Fibroblast of lung (primary cell): ENCODE measurements around the gene TOX2. TPM values are rescaled to one million over a fixed set of nuclear protein-coding genes. Genes with fewer than 3 reads are reported as not detected.

Source experiments
- DNase-seq, 2 donors: peaks; one replicate each; pipeline versions ENCODE4 v3.0.0 to v3.0.0-alpha.2; 2010; ENCODE audit warnings: low read depth in 2 of 2
- H2AFZ ChIP-seq: 2 replicates; pipeline ENCODE4 v1.5.1; 2012; ENCODE audit warnings: low read length, control low read depth, inconsistent platforms
- H3K27ac ChIP-seq: 2 replicates; pipeline ENCODE4 v1.5.1; 2011; ENCODE audit warnings: low read length, control low read depth; ENCODE audit not compliant: insufficient read depth
- H3K27me3 ChIP-seq: 2 replicates; pipeline ENCODE4 v1.5.1; 2011; ENCODE audit warnings: mild to moderate bottlenecking, low read length; ENCODE audit not compliant: control insufficient read depth, insufficient read depth
- H3K36me3 ChIP-seq: 2 replicates; pipeline ENCODE4 v1.5.1; 2011; ENCODE audit warnings: low read length; ENCODE audit not compliant: control insufficient read depth, insufficient read depth
- H3K4me1 ChIP-seq: 2 replicates; pipeline ENCODE4 v1.5.1; 2011; ENCODE audit warnings: low read length; ENCODE audit not compliant: control insufficient read depth, insufficient read depth; ENCODE audit errors: extremely low read depth
- H3K4me2 ChIP-seq: 2 replicates; pipeline ENCODE4 v1.5.1; 2011; ENCODE audit warnings: low read length, control low read depth; ENCODE audit not compliant: insufficient read depth; ENCODE audit errors: extremely low read depth
- H3K4me3 ChIP-seq, 4 experiments: fragments of 200-600 bp in 1 of 4; sonication (generic) in 1 of 4; replicated peaks in 1 of 4; 2 replicates each; pipeline ENCODE4 v1.5.1; 2011 to 2016; ENCODE audit warnings: low read length in 4 of 4, low read depth in 3 of 4, mild to moderate bottlenecking in 3 of 4, control low read depth in 2 of 4, inconsistent platforms in 1 of 4, mixed read lengths in 1 of 4; ENCODE audit not compliant: insufficient read depth in 1 of 4; ENCODE audit errors: control extremely low read depth in 1 of 4
- H3K79me2 ChIP-seq: 2 replicates; pipeline ENCODE4 v1.5.1; 2012; ENCODE audit warnings: mild to moderate bottlenecking, low read length, inconsistent platforms; ENCODE audit not compliant: control insufficient read depth, insufficient read depth
- H3K9ac ChIP-seq: 2 replicates; pipeline ENCODE4 v1.5.1; 2011; ENCODE audit warnings: mild to moderate bottlenecking, low read length, control low read depth; ENCODE audit not compliant: insufficient read depth
- H3K9me3 ChIP-seq: 2 replicates; pipeline ENCODE4 v1.5.1; 2012; ENCODE audit warnings: low read depth, low read length; ENCODE audit not compliant: control insufficient read depth, insufficient read depth
- H4K20me1 ChIP-seq: 2 replicates; pipeline ENCODE4 v1.5.1; 2011; ENCODE audit warnings: low read length; ENCODE audit not compliant: control insufficient read depth, insufficient read depth; ENCODE audit errors: extremely low read depth
- CTCF ChIP-seq, 2 donors: IDR thresholded peaks in 1 of 2; conservative IDR thresholded peaks in 1 of 2; 1 replicate in 1 of 2; 2 replicates in 1 of 2; pipeline ENCODE4 v1.5.1; 2011 to 2012; ENCODE audit warnings: low read length in 2 of 2, control low read depth in 1 of 2, inconsistent platforms in 1 of 2, low read depth in 1 of 2, mild to moderate bottlenecking in 1 of 2
- EZH2 ChIP-seq: IDR thresholded peaks from 2 replicates; pipeline ENCODE4 v1.5.1; 2012; ENCODE audit warnings: low read length, control low read depth, mild to moderate bottlenecking; ENCODE audit errors: missing control alignments
- polyA plus RNA-seq, 2 donors: library from polyadenylated mRNA; depleted of rRNA in 1 of 2; stranded (reverse) in 1 of 2; unstranded in 1 of 2; fragments of >200 nt; gene quantifications; 2 replicates each; pipeline ENCODE4 v1.2.1, GENCODE V29; 2011 to 2012; ENCODE audit warnings: missing spikeins in 1 of 2
- total RNA-seq: library from RNA; depleted of rRNA; stranded (reverse); fragments of >200 nt; gene quantifications from 2 replicates; pipeline ENCODE4 v1.2.1, GENCODE V29; 2014

Gene TOX2
- total and polyA plus RNA-seq, 2 donors (not counting 1 experiment from before 2014, with no cell fraction given): 5.9 to 9.6 TPM

- Histone ChIP-seq H2AFZ (no peak overlapping the region), H3K79me2 (no peaks in the 10 kb centered on the region), H3K9me3 (no peaks in the 10 kb centered on the region), H3K4me2 (no peak overlapping the region), H3K4me1 (peaks cover 25% of the 10 kb centered on the region), H4K20me1 (no peaks in the 10 kb centered on the region), H3K27ac (no peak overlapping the region), H3K36me3 (no peaks in the 10 kb centered on the region), H3K4me3 (no peak overlapping the region), H3K9ac (no peak overlapping the region), H3K27me3 (no peaks in the 10 kb centered on the region)
- no peak for DNase-seq
- TF ChIP-seq EZH2 (no peak), CTCF (conservative IDR thresholded peaks at IDR 0.05 in 1 of 2, IDR thresholded peaks at IDR 0.05 in 1 of 2; ENCODE audit: low read depth in 1 of 2, low read length in 2 of 2) (no peak)
Measured at GRCh38 chr20:44017211-44017610, 102.6 kb downstream of the TOX2 start.

GRCh38 chr20:44017905-44018258, 103.2 kb downstream of the TOX2 start:
- Histone ChIP-seq H3K27me3 (no peaks in the 10 kb centered on the region), H3K36me3 (no peaks in the 10 kb centered on the region), H3K27ac (no peak overlapping the region), H3K4me2 (no peak overlapping the region), H3K79me2 (no peaks in the 10 kb centered on the region), H2AFZ (no peak overlapping the region), H3K9ac (no peak overlapping the region), H3K9me3 (no peaks in the 10 kb centered on the region), H4K20me1 (no peaks in the 10 kb centered on the region), H3K4me3 (no peak overlapping the region), H3K4me1 (peaks cover 25% of the 10 kb centered on the region)
- TF ChIP-seq EZH2: no peak
- TF ChIP-seq CTCF (conservative IDR thresholded peaks at IDR 0.05 in 1 of 2, IDR thresholded peaks at IDR 0.05 in 1 of 2; ENCODE audit: low read depth in 1 of 2, low read length in 2 of 2): no peak
- DNase-seq: no peak

GRCh38 chr20:44018259-44018941, 103.7 kb downstream of the TOX2 start:
- TF ChIP-seq EZH2 (no peak), CTCF (conservative IDR thresholded peaks at IDR 0.05 in 1 of 2, IDR thresholded peaks at IDR 0.05 in 1 of 2; ENCODE audit: low read depth in 1 of 2, low read length in 2 of 2) (no peak)
- no peaks in the 10 kb centered on the region for H4K20me1 ChIP-seq
- no peak overlapping the region for H3K27ac ChIP-seq
- H3K36me3 ChIP-seq: no peaks in the 10 kb centered on the region
- H2AFZ ChIP-seq: no peak overlapping the region
- H3K9me3 ChIP-seq: no peaks in the 10 kb centered on the region
- H3K4me1 ChIP-seq: peaks cover 25% of the 10 kb centered on the region
- H3K4me3 ChIP-seq: peak overlapping the region in 2 of 4 experiments; percentile 6 to 37
- no peak overlapping the region for H3K9ac ChIP-seq
- peak overlapping the region; percentile 67 for H3K4me2 ChIP-seq
- no peaks in the 10 kb centered on the region for H3K27me3 ChIP-seq
- DNase-seq: peak; percentile 92 to 93
- H3K79me2 ChIP-seq: no peaks in the 10 kb centered on the region
